Tibial nerve (tissue), 4 donors: ENCODE results near the gene NONO.

Experiments
- CTCF ChIP-seq, 5 experiments: fragments of 200-600 bp in 3 of 5; fragments of 450-650 bp in 2 of 5; sonication (generic) in 3 of 5; IDR thresholded peaks; one replicate each; pipeline ENCODE4 v1.5.1; 2016 to 2019; ENCODE audit warnings: antibody characterized with exemption in 5 of 5, mild to moderate bottlenecking in 3 of 5, moderate library complexity in 2 of 5
- EP300 ChIP-seq, 2 donors: sonication (generic); formaldehyde crosslinking; IDR thresholded peaks; one replicate each; pipeline ENCODE4 v1.6.1; 2017; ENCODE audit warnings: antibody characterized with exemption in 2 of 2, mild to moderate bottlenecking in 1 of 2
- POLR2A ChIP-seq, 2 donors: fragments of 450-650 bp; IDR thresholded peaks; one replicate each; pipeline ENCODE4 v1.6.1; 2017; ENCODE audit warnings: antibody characterized with exemption in 2 of 2, mild to moderate bottlenecking in 2 of 2, moderate library complexity in 2 of 2

GRCh38 chrX:71256051-71256450 is 27.4 kb upstream of the NONO start:
- TF ChIP-seq CTCF (IDR thresholded peaks at IDR 0.05) (no peak), POLR2A (IDR thresholded peaks at IDR 0.05) (no peak), EP300 (IDR thresholded peaks at IDR 0.05) (no peak)
